DND-41 (cell line): ENCODE data around the gene MYO18B.

ENCODE experiments used
- CTCF ChIP-seq: IDR thresholded peaks from 2 replicates; pipeline ENCODE4 v1.5.1; 2012; ENCODE audit warnings: borderline replicate concordance, low read length, moderate library complexity, mild to moderate bottlenecking; ENCODE audit not compliant: poor library complexity, severe bottlenecking; ENCODE audit errors: extremely low read depth
- EZH2 ChIP-seq: IDR thresholded peaks from 3 replicates; pipeline ENCODE4 v1.6.1; 2012; ENCODE audit warnings: borderline replicate concordance, low read depth, mild to moderate bottlenecking, moderate library complexity, low read length, inconsistent platforms; ENCODE audit not compliant: severe bottlenecking

- TF ChIP-seq CTCF (no peak), EZH2 (no peak)
Observed at GRCh38 chr22:25834490-25834889, 92.5 kb downstream of the MYO18B start.
